ENCODE results near the gene CRP.

CRP gene

DNA sequence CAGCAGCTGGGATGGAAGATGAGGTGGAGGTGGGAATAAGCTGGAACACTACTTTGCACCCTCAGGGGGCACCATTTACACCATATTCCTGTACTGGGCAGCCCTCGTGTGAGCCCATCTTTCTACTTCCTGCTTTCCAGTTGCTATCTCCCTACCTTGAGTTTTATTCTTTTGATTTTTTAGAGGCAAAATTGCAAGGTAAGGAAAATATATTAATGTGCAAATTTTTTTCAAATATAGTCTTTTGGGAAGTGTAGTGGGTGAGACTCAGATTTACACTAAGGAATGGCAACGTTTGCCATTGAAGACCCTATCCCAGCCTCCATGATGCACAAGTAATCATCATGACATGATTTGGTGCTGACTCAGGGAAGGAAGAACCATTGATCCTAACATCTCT, 35.2 kb upstream of the CRP start:
- no peak for DNase-seq (ENCODE audit: low read depth in 1 of 2, low spot score in 1 of 2)
- Histone ChIP-seq H3K27me3 (ENCODE audit: insufficient read depth, poor library complexity, severe bottlenecking) (no peaks in the 10 kb centered on the region), H3K27ac (replicated peaks) (no peak overlapping the region), H3K4me3 (replicated peaks; ENCODE audit: insufficient read depth, low read length) (no peak overlapping the region)
- TF ChIP-seq POLR2AphosphoS5 (IDR thresholded peaks at IDR 0.05; ENCODE audit: low read depth) (no peak), GABPA (IDR thresholded peaks at IDR 0.05; ENCODE audit: low read depth) (no peak), SPI1 (IDR thresholded peaks at IDR 0.05; ENCODE audit: borderline replicate concordance, low read depth) (no peak), CTCF (IDR thresholded peaks at IDR 0.05; ENCODE audit: insufficient read depth, low read length) (no peak)

DNA sequence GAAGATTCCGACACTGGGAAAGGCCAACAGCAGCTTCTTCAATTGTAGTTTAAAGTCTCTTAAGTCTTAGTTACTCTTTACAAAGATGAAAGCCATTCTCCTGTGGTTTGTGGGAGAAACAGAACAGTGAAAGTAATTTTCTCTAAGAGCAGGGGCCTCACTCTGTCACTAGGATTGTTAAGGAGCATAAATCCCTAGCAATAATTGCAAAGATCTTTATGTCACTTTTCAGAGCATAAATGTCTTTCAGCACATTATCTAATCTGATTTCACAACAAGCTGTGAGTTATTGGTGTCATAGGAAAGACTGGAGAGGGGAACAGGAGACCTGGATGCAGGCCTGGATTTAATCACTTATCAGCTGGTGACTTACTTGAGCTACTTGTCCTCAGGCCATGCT, 34.0 kb upstream of the CRP start:
- DNase-seq (ENCODE audit: low read depth in 1 of 2, low spot score in 1 of 2): no peak
- Histone ChIP-seq H3K27ac (replicated peaks) (no peak overlapping the region), H3K4me3 (replicated peaks; ENCODE audit: insufficient read depth, low read length) (no peak overlapping the region), H3K27me3 (ENCODE audit: insufficient read depth, poor library complexity, severe bottlenecking) (no peaks in the 10 kb centered on the region)
- TF ChIP-seq SPI1 (IDR thresholded peaks at IDR 0.05; ENCODE audit: borderline replicate concordance, low read depth): no peak
- no peak for TF ChIP-seq POLR2AphosphoS5 (IDR thresholded peaks at IDR 0.05; ENCODE audit: low read depth)
- no peak for TF ChIP-seq CTCF (IDR thresholded peaks at IDR 0.05; ENCODE audit: insufficient read depth, low read length)
- TF ChIP-seq GABPA (IDR thresholded peaks at IDR 0.05; ENCODE audit: low read depth): no peak
- TF ChIP-seq, protein P1, sequence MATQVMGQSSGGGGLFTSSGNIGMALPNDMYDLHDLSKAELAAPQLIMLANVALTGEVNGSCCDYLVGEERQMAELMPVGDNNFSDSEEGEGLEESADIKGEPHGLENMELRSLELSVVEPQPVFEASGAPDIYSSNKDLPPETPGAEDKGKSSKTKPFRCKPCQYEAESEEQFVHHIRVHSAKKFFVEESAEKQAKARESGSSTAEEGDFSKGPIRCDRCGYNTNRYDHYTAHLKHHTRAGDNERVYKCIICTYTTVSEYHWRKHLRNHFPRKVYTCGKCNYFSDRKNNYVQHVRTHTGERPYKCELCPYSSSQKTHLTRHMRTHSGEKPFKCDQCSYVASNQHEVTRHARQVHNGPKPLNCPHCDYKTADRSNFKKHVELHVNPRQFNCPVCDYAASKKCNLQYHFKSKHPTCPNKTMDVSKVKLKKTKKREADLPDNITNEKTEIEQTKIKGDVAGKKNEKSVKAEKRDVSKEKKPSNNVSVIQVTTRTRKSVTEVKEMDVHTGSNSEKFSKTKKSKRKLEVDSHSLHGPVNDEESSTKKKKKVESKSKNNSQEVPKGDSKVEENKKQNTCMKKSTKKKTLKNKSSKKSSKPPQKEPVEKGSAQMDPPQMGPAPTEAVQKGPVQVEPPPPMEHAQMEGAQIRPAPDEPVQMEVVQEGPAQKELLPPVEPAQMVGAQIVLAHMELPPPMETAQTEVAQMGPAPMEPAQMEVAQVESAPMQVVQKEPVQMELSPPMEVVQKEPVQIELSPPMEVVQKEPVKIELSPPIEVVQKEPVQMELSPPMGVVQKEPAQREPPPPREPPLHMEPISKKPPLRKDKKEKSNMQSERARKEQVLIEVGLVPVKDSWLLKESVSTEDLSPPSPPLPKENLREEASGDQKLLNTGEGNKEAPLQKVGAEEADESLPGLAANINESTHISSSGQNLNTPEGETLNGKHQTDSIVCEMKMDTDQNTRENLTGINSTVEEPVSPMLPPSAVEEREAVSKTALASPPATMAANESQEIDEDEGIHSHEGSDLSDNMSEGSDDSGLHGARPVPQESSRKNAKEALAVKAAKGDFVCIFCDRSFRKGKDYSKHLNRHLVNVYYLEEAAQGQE (IDR thresholded peaks at IDR 0.05; ENCODE audit: insufficient replicate concordance, low read depth): no peak

GRCh38 chr1:159746666-159747065, 32.3 kb upstream of the CRP start:
- DNase-seq (ENCODE audit: low read depth in 1 of 2, low spot score in 1 of 2): no peak
- H3K27me3 ChIP-seq (ENCODE audit: insufficient read depth, poor library complexity, severe bottlenecking): no peaks in the 10 kb centered on the region
- H3K4me3 ChIP-seq (replicated peaks; ENCODE audit: insufficient read depth, low read length): no peak overlapping the region
- H3K27ac ChIP-seq (replicated peaks): no peak overlapping the region
- no peak for TF ChIP-seq SPI1 (IDR thresholded peaks at IDR 0.05; ENCODE audit: borderline replicate concordance, low read depth)

DNA sequence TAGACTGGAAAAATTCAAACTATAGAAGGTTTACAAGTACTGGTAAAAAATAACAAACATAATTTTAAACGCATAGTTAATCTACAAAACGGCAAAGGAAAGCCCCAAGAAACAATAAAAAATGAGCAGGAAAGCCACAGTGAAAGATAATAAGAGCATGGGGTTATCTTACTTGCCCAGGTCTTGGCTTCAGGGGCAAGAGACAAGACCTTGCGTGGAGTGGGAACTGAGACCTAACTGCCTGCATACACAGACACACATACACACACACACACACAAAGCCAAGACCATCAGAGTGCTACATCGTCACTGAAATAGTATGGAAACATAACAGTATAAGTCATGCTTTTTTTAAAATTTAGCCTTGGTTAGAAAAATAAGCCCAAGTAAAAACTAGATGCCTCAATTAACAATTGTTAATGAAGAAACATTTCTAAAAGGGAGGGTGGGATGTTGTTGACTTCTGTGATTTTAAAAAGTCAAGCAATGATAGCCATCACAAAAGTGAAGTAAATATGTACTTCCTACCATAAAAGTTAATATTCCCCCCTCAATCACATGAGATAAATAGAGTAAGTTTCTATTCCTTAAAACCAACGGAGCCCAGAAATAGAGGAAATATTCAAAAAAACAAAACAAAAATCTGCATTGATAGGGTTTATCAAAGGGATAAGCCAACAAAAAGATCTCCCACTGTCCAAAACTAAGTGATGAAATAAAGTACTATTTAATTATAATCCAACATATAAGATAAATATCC, 29.4 kb upstream of the CRP start:
- H3K27ac ChIP-seq (replicated peaks): no peak overlapping the region
- no peaks in the 10 kb centered on the region for H3K27me3 ChIP-seq (ENCODE audit: insufficient read depth, poor library complexity, severe bottlenecking)
- no peak for DNase-seq (ENCODE audit: low read depth in 1 of 2, low spot score in 1 of 2)
- TF ChIP-seq POLR2AphosphoS5 (IDR thresholded peaks at IDR 0.05; ENCODE audit: low read depth) (no peak), CTCF (IDR thresholded peaks at IDR 0.05; ENCODE audit: insufficient read depth, low read length) (no peak), GABPA (IDR thresholded peaks at IDR 0.05; ENCODE audit: low read depth) (no peak)
- TF ChIP-seq, protein P1 (IDR thresholded peaks at IDR 0.05; ENCODE audit: insufficient replicate concordance, low read depth): no peak
- no peak overlapping the region for H3K4me3 ChIP-seq (replicated peaks; ENCODE audit: insufficient read depth, low read length)
